Lower lobe of right lung (tissue), 2 donors: ENCODE measurements around the gene SRPK1. TPM values are rescaled to one million over a fixed set of nuclear protein-coding genes. Genes with fewer than 3 reads are reported as not detected.

ENCODE experiments used
- ATAC-seq, 2 donors: fragments of 200-7000 bp; cut with Tn5 transposase; one replicate each; pipeline ENCODE4 v1.9.1; 2020 to 2022; ENCODE audit warnings: mild to moderate bottlenecking in 2 of 2, moderate library complexity in 2 of 2
- DNase-seq: peaks from one replicate; pipeline ENCODE4 v3.0.0-alpha.2; 2020
- H3K27ac ChIP-seq: fragments of 200-600 bp; one replicate; pipeline ENCODE4 v1.8.0; 2022
- H3K27me3 ChIP-seq: fragments of 200-600 bp; one replicate; pipeline ENCODE4 v1.8.0; 2022; ENCODE audit warnings: low read depth
- H3K36me3 ChIP-seq: fragments of 200-600 bp; one replicate; pipeline ENCODE4 v1.8.0; 2022; ENCODE audit warnings: mild to moderate bottlenecking
- H3K4me1 ChIP-seq: fragments of 200-600 bp; one replicate; pipeline ENCODE4 v1.8.0; 2022
- H3K4me3 ChIP-seq: fragments of 200-600 bp; one replicate; pipeline ENCODE4 v1.8.0; 2022; ENCODE audit warnings: mild to moderate bottlenecking
- H3K9me3 ChIP-seq: fragments of 200-600 bp; one replicate; pipeline ENCODE4 v1.8.0; 2022
- CTCF ChIP-seq: fragments of 200-600 bp; IDR thresholded peaks from one replicate; pipeline ENCODE4 v1.8.0; 2022; ENCODE audit warnings: antibody characterized with exemption, mild to moderate bottlenecking
- intact Hi-C: fragments of 100-400 bp; cut with DNase I; formaldehyde crosslinking; loops from one replicate; pipeline ENCODE4 v1.11.0; 2022
- total RNA-seq: library from RNA; stranded (reverse); fragmentation: NEBNext Ultra II Directional; extraction: Animal tissue kit (Norgen Biotek cat#: 25700); gene quantifications from one replicate; pipeline ENCODE4 v1.2.1, GENCODE V29; 2021
- donor health status: DM: no; HTN: yes; CAD: no; lungs with severe emphysema.

SRPK1 gene
- total RNA-seq, 1 donor from 2014 or later, result 30.9 TPM

GRCh38 chr6:35926509-35927215 is 5.8 kb upstream of the SRPK1 start:
- Histone ChIP-seq H3K4me3 (no peak overlapping the region), H3K27ac (no peak overlapping the region), H3K4me1 (peaks cover 6% of the 10 kb centered on the region), H3K9me3 (no peaks in the 10 kb centered on the region), H3K36me3 (no peaks in the 10 kb centered on the region), H3K27me3 (no peaks in the 10 kb centered on the region)
- DNase-seq, result no peak
- intact Hi-C loops, result no loop called here
- no peak for ATAC-seq
- no peak for TF ChIP-seq CTCF

- DNase-seq (no peak), ATAC-seq (no peak)
- H3K27ac ChIP-seq, result no peak overlapping the region
- H3K9me3 ChIP-seq, result no peaks in the 10 kb centered on the region
- peaks cover 11% of the 10 kb centered on the region for H3K4me1 ChIP-seq
- no peak for TF ChIP-seq CTCF
- no peaks in the 10 kb centered on the region for H3K36me3 ChIP-seq
- no peak overlapping the region for H3K4me3 ChIP-seq
- H3K27me3 ChIP-seq, result no peaks in the 10 kb centered on the region
- intact Hi-C loops, result no loop called here
These were observed 5.1 kb upstream of the SRPK1 start for GRCh38 chr6:35925961-35926360.

- DNase-seq (no peak), ATAC-seq (no peak)
- Histone ChIP-seq H3K4me3 (no peak overlapping the region), H3K9me3 (no peaks in the 10 kb centered on the region), H3K4me1 (peaks cover 21% of the 10 kb centered on the region), H3K27me3 (no peaks in the 10 kb centered on the region), H3K27ac (no peak overlapping the region), H3K36me3 (no peaks in the 10 kb centered on the region)
- intact Hi-C loops, result no loop called here
- no peak for TF ChIP-seq CTCF
These were observed 3.2 kb upstream of the SRPK1 start for GRCh38 chr6:35924146-35924545.

- no peak for ATAC-seq
- Histone ChIP-seq H3K27me3 (no peaks in the 10 kb centered on the region), H3K36me3 (no peaks in the 10 kb centered on the region), H3K9me3 (no peaks in the 10 kb centered on the region), H3K4me3 (no peak overlapping the region), H3K4me1 (peaks cover 31% of the 10 kb centered on the region), H3K27ac (no peak overlapping the region)
- DNase-seq, result no peak
- no peak for TF ChIP-seq CTCF
- intact Hi-C loops, result no loop called here
These were observed 1.2 kb upstream of the SRPK1 start for GRCh38 chr6:35922139-35922554.

- peak; percentile 50 for DNase-seq
- TF ChIP-seq CTCF, result no peak
- H3K9me3 ChIP-seq, result no peaks in the 10 kb centered on the region
- peak overlapping the region; percentile 66 for H3K4me3 ChIP-seq
- ATAC-seq, result peak; percentile 75 to 78
- intact Hi-C loops, result no loop called here
- peak overlapping the region; percentile 79 for H3K27ac ChIP-seq
- H3K36me3 ChIP-seq, result peaks cover 6% of the 10 kb centered on the region
- H3K4me1 ChIP-seq, result peaks cover 31% of the 10 kb centered on the region
- H3K27me3 ChIP-seq, result no peaks in the 10 kb centered on the region
These were observed 809 bp downstream of the SRPK1 start for GRCh38 chr6:35919827-35920751.
